GM10248 (cell line): ENCODE data around the gene NGEF.

Experiments used
- CTCF ChIA-PET: fragments of 300-600 bp; sonication (Branson Sonifier 250); formaldehyde crosslinking; extraction: SDS; loops from one replicate; lab custom pipeline; 2021; ENCODE audit warnings: antibody characterized with exemption; lab: Yijun Ruan, JAX
- POLR2A ChIA-PET: fragments of 350-650 bp; sonication (Branson Sonifier 250); formaldehyde crosslinking; extraction: SDS; loops from one replicate; lab custom pipeline; 2020; ENCODE audit warnings: antibody characterized with exemption; lab: Yijun Ruan, JAX
- DNase-seq: peaks from one replicate; pipeline ENCODE4 v3.0.0; 2012; ENCODE audit errors: extremely low spot score
- CTCF ChIP-seq: IDR thresholded peaks from 2 replicates; pipeline ENCODE4 v1.5.1; 2012; ENCODE audit warnings: mild to moderate bottlenecking, low read depth; ENCODE audit errors: extremely low read depth, missing control alignments, control extremely low read depth

Gene NGEF

GRCh38 chr2:232888099-232888836 is 124.8 kb downstream of the NGEF start:
- DNase-seq, result no peak
- POLR2A ChIA-PET, result no interaction called here
- TF ChIP-seq CTCF, result no peak
- CTCF ChIA-PET, result no interaction called here

- DNase-seq, result no peak
- ChIA-PET POLR2A (no interaction called here), CTCF (interaction anchor here (0.7 to 2.2 kb wide), 2 partner anchors 141 to 166 kb away, joined by 3 to 5 read pairs; no protein-coding TSS in a partner anchor)
- no peak for TF ChIP-seq CTCF
Observed at GRCh38 chr2:232887171-232887850, 125.7 kb downstream of the NGEF start.

GRCh38 chr2:232886632-232887031 is 126.4 kb downstream of the NGEF start:
- no peak for TF ChIP-seq CTCF
- DNase-seq, result no peak
- POLR2A ChIA-PET, result interaction anchor here (0.6 kb wide), 1 partner anchor 1790 kb away, joined by 3 read pairs; no protein-coding TSS in a partner anchor
- CTCF ChIA-PET, result interaction anchor here (0.7 to 2.2 kb wide), 2 partner anchors 142 to 167 kb away, joined by 3 to 5 read pairs; no protein-coding TSS in a partner anchor

- TF ChIP-seq CTCF, result no peak
- no peak for DNase-seq
- ChIA-PET CTCF (interaction anchor here (2.2 kb wide), 1 partner anchor 167 kb away, joined by 5 read pairs; no protein-coding TSS in a partner anchor), POLR2A (interaction anchor here (0.6 kb wide), 1 partner anchor 1790 kb away, joined by 3 read pairs; no protein-coding TSS in a partner anchor)
Observed at GRCh38 chr2:232886176-232886575, 126.9 kb downstream of the NGEF start.

GRCh38 chr2:232885264-232885961 is 127.6 kb downstream of the NGEF start:
- no peak for DNase-seq
- CTCF ChIA-PET, result interaction anchor here (1.0 to 2.2 kb wide), 3 partner anchors 18 to 168 kb away, joined by 3 to 5 read pairs (median 5); no protein-coding TSS in a partner anchor

More at GRCh38 chr2:232885264-232885961, 127.6 kb downstream of the NGEF start:
- POLR2A ChIA-PET, result no interaction called here
- no peak for TF ChIP-seq CTCF
